HG03196 (cell line): ENCODE measurements around the gene MAST4.

ENCODE experiments used
- ATAC-seq: cut with Tn5 transposase; IDR thresholded peaks from one replicate; pipeline ENCODE4 v1.9.1; 2021; ENCODE audit not compliant: unreplicated experiment

Gene MAST4

DNA sequence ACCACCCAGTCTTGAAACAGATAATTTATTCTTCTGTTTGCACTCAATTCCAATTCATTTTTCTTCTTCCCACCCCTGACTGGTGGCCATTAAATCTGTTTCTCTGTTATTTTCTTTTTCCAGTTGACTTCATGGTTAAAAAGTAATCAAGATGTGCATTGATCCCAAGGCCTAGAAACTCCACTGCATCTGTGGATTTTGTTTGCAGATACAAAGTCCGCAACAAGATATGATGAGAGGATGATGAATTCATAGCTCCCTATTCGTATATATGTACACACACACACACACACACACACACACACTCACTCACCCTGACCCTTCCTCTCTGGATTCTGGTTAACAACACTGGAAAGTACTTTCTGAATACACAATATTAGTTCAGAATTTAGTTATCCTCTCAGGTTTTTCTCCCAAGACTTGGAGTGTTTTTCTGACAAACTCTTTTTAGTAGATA is 548.0 kb downstream of the MAST4 start:
- no peak for ATAC-seq

DNA sequence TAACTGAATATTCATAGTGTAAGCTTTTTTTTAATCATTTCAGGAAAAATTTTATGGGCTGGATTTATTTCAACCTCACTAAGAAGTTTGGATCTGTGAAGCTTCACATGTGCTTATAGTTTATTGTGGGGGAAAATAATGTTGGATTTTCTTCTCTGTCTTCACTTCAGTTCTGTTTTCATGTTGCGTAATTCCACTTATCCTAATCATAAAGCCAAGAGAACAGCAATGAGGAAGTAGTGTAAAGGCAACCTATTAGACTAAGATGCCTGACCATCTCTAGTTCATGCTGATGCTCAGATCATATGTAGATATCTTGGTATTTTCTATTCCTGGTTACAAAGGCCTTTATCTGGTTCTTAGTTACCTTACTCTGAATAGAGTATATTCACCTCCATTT is 550.4 kb downstream of the MAST4 start:
- ATAC-seq: no peak

DNA sequence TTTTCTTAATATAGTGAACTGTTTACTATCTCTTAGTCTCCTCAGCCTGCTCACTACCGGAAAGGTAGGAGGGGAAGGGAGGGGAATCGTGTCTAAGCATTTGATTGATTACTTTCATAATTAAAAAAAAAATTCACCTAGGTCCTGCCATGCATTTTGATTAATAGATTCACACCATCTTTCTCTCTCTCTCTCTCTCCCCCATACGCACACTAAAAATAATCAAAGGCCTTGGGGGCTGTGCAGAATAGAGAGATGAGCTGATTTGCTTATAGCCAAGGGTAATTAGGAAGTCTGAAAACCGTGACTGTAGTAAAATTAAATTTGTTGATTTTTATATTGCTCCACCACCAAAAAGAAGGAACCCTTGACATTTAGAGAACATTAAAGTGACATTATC is 550.8 kb downstream of the MAST4 start:
- no peak for ATAC-seq

DNA sequence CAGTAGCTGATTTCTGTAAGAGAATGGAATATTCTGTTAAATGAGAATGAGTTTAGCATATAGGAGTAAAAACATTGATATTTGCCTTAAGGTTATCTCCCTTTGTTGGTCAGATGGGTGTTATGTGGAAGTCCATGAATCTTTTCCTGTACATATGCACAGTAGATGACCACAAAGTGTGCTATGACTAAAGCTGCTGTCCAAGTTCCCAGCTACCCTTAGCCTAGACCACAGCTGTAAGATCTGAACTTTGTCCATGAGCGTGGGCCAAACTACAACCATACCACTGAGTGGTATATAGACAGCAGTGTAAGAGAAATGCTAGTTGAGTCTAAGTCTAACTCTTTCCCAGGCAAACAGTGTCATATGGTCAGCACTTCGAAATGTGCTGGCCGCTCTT is 551.6 kb downstream of the MAST4 start:
- ATAC-seq: no peak

DNA sequence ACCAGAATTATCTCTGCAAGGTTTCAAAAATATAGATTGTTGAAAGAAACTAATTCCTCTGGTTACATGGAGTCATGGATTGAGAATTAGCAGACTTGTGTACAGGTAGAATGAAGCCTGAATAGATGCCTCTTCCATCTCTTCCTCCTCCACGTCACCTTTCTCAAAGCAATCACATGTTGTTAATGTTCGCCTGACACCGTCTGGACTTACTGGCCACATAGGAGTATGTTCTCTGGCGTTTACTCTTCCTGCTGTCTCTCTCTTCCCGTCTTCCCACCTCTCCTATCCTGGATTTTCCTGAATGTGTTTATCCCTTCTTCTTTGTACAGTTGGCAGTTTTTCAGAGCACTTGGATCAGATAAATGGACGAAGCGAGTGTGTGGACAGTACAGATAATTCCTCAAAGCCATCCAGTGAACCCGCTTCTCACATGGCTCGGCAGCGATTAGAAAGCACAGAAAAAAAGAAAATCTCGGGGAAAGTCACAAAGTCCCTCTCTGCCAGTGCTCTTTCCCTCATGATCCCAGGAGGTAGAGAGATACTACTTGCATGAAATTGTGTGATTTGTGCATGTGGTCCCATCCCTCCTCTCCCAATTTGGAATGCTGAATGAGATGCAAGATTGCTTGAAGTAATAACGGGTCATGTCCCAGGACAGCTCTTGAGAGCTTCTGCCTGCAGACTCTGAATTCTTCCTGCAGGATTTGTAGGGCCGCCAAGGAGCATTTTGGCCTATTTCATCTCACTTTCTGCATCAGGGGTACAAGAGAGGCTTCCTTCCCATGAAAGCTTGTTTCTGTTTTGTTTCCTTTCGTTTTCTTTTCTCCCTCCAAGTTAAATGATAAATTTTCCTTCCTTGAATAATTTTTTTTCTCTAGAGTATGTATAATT is 553.1 kb downstream of the MAST4 start:
- ATAC-seq: no peak

DNA sequence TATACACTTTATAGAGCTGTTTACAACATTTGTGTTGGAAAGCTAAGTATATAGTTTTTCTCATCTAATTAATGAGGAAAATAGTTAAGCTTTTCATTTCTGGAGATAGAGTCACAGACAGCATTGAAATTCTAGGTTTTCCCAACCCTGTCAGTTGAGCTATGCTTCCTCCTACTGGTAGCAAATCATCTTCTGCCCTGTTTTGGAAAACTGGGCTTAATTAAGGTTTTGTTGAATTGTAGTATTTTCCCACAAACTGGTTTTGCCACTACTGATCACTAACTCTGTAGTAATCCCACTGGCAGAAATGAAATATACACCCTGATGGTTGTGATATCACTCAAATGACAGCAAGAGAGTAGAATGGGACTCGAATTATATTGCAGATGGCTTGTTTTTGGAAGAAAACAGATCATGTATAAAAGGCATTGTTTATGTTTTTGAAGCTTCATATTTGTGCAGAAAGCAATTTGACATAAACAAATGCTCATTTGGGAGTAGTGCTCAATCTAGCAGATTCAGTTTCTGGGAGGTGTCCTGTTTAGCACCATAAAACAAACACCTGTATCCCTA is 553.8 kb downstream of the MAST4 start:
- no peak for ATAC-seq

DNA sequence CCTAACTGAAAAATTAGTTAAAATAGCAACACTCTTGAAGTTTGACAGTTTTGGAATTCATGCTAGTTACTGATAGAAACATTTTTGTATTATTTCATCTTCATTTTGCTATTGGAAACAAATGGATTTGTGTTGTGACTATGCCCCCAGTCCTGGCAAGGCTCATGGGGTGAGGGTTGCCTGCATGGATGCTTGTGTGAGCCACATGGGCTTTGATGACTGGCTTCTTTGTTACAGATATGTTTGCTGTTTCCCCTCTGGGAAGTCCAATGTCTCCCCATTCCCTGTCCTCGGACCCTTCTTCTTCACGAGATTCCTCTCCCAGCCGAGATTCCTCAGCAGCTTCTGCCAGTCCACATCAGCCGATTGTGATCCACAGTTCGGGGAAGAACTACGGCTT is 556.2 kb downstream of the MAST4 start:
- ATAC-seq: no peak

DNA sequence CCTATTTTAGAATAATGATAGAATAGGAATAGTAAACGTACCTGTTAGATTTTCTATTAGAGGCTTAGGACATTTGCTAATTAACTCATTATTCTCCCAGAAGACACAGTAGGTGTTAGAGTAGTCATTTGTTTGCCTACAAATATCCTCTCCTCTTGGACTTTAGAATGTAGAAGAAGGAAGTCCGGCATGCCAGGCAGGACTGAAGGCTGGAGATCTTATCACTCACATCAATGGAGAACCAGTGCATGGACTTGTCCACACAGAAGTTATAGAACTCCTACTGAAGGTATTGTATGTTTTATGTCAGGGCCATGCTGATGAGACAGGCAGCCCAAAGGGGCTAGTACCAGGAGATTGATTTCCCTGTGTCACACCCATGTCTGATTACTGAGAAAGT is 557.1 kb downstream of the MAST4 start:
- ATAC-seq: no peak

DNA sequence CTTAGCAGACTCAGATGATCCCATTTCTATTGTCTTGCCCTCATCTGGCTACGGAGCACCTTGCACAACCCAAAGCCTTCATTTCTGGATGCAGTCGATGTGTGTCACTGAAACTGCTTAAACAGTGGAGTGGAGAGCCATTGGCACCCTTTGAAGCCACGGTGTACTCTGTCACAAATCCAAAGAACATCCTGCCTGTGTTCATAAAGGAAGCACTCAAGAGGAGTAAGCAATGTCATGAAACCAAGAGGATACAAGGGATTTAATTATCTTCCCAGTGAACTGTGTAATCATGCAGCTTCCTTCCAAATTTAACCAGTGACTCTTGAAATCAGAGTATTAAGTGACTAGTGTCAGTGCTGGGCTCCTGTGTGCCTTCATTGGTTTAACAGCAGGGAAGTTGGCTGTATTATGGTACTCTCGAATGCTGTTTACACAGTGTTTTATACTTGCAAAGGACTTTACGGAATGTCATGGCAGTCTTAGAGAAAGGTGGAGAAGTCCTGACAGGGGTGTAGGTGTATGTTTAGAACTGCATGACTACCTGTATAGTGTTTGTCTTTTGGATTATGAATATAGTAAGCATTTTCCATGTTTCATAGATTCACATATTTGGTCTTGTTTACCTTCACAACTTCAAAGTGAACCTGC is 558.5 kb downstream of the MAST4 start:
- no peak for ATAC-seq

DNA sequence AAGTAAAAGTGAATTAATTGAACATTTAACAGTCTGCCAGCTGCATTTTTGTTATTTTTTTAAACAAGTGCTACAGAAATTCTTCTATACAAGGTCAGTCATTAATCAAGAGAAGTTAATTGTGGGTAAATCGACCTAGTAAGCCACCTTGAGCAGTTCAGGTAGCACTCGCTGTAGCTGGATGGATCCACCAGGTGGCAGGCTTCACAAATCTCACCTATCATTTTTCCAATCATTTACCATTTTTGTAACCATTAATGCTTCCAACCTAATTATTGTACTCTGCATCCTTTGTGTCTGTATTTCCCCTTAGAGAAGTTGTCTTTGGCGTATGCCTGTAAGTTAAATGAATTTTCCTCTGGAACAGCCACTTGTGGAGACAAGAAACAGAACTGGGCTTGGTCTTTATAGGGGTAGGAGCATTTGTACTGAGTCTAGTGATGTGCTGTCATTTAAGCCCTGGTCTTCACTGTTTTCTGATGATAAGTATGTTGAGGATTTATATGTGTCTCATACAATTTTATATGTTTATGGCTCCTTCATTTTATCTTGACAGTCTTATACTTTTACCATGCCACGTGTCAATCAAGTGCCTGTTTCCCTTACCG is 560.9 kb downstream of the MAST4 start:
- ATAC-seq: no peak

DNA sequence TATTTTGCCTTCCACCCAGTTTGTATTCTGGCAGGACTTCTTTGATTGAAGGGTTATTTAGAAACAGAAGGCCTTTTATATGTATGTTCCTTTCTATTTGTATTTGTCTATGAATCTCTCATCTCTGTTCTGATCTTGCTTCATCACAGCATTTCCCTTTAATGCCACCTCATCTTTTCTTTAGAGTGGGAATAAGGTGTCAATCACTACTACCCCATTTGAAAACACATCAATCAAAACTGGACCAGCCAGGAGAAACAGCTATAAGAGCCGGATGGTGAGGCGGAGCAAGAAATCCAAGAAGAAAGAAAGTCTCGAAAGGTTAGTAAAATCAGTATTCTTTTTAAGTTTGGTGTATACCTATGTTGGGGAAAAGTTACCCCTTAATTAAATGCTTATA is 564.1 kb downstream of the MAST4 start:
- ATAC-seq: no peak

DNA sequence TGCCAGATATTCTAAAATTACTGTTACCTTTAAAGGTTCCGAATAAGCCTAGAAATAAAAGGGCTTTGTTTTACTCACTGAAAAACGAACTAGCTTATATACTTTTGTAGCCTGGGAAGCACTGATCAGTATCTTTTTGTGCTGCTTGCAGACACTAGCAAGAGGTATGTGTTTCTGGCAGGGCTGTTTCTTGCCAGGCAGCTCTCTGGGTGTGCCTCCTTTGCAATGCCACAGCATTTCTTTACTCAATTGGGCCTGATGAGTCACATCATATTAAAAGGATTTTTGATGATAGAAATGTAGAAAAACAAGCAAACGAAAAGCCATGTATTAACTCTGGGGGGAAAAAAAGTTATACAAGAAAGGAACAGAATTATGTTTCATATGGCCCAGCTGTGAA is 564.8 kb downstream of the MAST4 start:
- no peak for ATAC-seq

DNA sequence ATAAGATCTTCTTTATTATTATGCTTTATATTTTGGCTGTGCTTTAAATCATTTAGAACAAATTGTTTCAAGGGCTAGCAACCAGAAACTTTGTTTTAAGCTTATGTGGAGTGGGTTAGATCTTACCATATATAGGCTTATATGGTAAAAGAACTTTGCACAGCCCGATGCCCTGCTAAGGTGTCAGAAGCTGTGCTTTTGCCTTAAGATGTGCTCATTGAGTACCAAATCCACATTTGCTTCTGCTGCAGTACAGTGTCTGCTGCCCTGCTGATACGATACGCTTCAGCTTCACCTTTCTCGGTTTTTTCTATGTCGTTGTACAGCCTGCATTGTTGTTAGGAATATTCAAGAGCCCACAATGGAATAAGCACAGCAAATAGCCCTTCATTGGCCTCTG is 565.6 kb downstream of the MAST4 start:
- no peak for ATAC-seq

DNA sequence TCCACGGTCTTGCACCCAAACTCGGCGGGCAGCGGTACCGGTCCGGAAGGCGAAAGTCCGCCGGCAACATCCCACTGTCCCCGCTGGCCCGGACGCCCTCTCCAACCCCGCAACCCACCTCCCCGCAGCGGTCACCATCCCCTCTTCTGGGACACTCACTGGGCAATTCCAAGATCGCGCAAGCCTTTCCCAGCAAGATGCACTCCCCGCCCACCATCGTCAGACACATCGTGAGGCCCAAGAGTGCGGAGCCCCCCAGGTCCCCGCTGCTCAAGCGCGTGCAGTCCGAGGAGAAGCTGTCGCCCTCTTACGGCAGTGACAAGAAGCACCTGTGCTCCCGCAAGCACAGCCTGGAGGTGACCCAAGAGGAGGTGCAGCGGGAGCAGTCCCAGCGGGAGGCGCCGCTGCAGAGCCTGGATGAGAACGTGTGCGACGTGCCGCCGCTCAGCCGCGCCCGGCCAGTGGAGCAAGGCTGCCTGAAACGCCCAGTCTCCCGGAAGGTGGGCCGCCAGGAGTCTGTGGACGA is 567.1 kb downstream of the MAST4 start:
- ATAC-seq: no peak

DNA sequence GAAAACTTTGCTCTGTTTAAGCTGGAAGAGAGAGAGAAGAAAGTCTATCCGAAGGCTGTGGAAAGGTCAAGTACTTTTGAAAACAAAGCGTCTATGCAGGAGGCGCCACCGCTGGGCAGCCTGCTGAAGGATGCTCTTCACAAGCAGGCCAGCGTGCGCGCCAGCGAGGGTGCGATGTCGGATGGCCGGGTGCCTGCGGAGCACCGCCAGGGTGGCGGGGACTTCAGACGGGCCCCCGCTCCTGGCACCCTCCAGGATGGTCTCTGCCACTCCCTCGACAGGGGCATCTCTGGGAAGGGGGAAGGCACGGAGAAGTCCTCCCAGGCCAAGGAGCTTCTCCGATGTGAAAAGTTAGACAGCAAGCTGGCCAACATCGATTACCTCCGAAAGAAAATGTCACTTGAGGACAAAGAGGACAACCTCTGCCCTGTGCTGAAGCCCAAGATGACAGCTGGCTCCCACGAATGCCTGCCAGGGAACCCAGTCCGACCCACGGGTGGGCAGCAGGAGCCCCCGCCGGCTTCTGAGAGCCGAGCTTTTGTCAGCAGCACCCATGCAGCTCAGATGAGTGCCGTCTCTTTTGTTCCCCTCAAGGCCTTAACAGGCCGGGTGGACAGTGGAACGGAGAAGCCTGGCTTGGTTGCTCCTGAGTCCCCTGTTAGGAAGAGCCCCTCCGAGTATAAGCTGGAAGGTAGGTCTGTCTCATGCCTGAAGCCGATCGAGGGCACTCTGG is 567.8 kb downstream of the MAST4 start:
- ATAC-seq: no peak

DNA sequence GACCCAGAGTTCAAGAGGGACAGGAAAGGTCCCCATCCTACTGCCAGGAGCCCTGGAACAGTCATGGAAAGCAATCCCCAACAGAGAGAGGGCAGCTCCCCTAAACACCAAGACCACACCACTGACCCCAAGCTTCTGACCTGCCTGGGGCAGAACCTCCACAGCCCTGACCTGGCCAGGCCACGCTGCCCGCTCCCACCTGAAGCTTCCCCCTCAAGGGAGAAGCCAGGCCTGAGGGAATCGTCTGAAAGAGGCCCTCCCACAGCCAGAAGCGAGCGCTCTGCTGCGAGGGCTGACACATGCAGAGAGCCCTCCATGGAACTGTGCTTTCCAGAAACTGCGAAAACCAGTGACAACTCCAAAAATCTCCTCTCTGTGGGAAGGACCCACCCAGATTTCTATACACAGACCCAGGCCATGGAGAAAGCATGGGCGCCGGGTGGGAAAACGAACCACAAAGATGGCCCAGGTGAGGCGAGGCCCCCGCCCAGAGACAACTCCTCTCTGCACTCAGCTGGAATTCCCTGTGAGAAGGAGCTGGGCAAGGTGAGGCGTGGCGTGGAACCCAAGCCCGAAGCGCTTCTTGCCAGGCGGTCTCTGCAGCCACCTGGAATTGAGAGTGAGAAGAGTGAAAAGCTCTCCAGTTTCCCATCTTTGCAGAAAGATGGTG is 568.8 kb downstream of the MAST4 start:
- ATAC-seq: no peak

DNA sequence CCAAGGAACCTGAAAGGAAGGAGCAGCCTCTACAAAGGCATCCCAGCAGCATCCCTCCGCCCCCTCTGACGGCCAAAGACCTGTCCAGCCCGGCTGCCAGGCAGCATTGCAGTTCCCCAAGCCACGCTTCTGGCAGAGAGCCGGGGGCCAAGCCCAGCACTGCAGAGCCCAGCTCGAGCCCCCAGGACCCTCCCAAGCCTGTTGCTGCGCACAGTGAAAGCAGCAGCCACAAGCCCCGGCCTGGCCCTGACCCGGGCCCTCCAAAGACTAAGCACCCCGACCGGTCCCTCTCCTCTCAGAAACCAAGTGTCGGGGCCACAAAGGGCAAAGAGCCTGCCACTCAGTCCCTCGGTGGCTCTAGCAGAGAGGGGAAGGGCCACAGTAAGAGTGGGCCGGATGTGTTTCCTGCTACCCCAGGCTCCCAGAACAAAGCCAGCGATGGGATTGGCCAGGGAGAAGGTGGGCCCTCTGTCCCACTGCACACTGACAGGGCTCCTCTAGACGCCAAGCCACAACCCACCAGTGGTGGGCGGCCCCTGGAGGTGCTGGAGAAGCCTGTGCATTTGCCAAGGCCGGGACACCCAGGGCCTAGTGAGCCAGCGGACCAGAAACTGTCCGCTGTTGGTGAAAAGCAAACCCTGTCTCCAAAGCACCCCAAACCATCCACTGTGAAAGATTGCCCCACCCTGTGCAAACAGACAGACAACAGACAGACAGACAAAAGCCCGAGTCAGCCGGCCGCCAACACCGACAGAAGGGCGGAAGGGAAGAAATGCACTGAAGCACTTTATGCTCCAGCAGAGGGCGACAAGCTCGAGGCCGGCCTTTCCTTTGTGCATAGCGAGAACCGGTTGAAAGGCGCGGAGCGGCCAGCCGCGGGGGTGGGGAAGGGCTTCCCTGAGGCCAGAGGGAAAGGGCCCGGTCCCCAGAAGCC is 569.6 kb downstream of the MAST4 start:
- ATAC-seq: peak; percentile 90

DNA sequence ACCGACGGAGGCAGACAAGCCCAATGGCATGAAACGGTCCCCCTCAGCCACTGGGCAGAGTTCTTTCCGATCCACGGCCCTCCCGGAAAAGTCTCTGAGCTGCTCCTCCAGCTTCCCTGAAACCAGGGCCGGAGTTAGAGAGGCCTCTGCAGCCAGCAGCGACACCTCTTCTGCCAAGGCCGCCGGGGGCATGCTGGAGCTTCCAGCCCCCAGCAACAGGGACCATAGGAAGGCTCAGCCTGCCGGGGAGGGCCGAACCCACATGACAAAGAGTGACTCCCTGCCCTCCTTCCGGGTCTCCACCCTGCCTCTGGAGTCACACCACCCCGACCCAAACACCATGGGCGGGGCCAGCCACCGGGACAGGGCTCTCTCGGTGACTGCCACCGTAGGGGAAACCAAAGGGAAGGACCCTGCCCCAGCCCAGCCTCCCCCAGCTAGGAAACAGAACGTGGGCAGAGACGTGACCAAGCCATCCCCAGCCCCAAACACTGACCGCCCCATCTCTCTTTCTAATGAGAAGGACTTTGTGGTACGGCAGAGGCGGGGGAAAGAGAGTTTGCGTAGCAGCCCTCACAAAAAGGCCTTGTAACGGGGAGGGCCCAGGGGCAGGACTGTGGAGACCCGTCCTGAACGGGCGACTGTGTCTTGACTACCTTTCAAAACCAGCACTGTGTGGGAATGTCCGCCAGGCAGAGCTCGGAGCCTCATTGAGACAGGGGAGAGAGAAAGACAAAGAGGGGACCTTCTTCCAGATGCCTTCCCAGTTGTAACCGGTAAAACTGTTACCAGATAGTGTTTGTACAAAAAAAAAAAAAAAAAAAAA is 570.5 kb downstream of the MAST4 start:
- peak; percentile 23 for ATAC-seq
